Pulmonary artery endothelial cell (primary cell): ENCODE data around the gene FADS2. TPM values are rescaled to one million over a fixed set of nuclear protein-coding genes. Genes with fewer than 3 reads are reported as not detected.

ENCODE experiments used
- total RNA-seq: library from RNA; depleted of rRNA; stranded (reverse); fragments of >200 nt; gene quantifications from 2 replicates; pipeline ENCODE4 v1.2.3, GENCODE V29; 2014

Gene FADS2
- total RNA-seq, 1 donor from 2014 or later = 160 TPM

Other genes starting within 250 kb of the FADS2 start
- gene SYT7, start 247.2 kb upstream of the FADS2 start, total RNA-seq = under 0.01 and 0.18 TPM in 2 replicates
- 1.3 and 1.5 TPM in 2 replicates for gene DAGLA, start 147.9 kb upstream of the FADS2 start, total RNA-seq
- gene MYRF, start 75.7 kb upstream of the FADS2 start, total RNA-seq = 0.28 and 0.33 TPM in 2 replicates
- 54.3 and 112 TPM in 2 replicates for gene TMEM258, start 35.7 kb upstream of the FADS2 start, total RNA-seq
- 46.8 and 66.1 TPM in 2 replicates for gene FEN1, start 35.4 kb upstream of the FADS2 start, total RNA-seq
- 58.9 and 75.9 TPM in 2 replicates for gene FADS1, start 11.3 kb upstream of the FADS2 start, total RNA-seq
- gene FADS3, start 63.2 kb downstream of the FADS2 start, total RNA-seq = 180 and 194 TPM in 2 replicates
- gene RAB3IL1, start 89.3 kb downstream of the FADS2 start, total RNA-seq = 0.92 and 1.9 TPM in 2 replicates
- under 0.01 and 0.04 TPM in 2 replicates for gene BEST1, start 122.1 kb downstream of the FADS2 start, total RNA-seq
- gene FTH1, start 139.3 kb downstream of the FADS2 start, total RNA-seq = 491 and 772 TPM in 2 replicates